Naive thymus-derived CD4-positive, alpha-beta T cell (primary cell): Measurements from ENCODE around the gene FAM13A. TPM values are rescaled to one million over a fixed set of nuclear protein-coding genes. Genes with fewer than 3 reads are reported as not detected.

Source experiments
- ATAC-seq: fragments of 150-1000 bp; cut with Tn5 transposase; 2 replicates; pipeline ENCODE4 v1.10.0; 2021; ENCODE audit warnings: mild to moderate bottlenecking, moderate library complexity
- CTCF ChIA-PET: fragments of 350-600 bp; sonication (Branson Sonifier 250); formaldehyde crosslinking; loops from one replicate; lab custom pipeline; 2021; ENCODE audit warnings: antibody characterized with exemption; lab: Charles Lee
- POLR2A ChIA-PET: fragments of 350-600 bp; sonication (Branson Sonifier 250); formaldehyde crosslinking; loops from one replicate; lab custom pipeline; 2021; ENCODE audit warnings: antibody characterized with exemption, inconsistent platforms; lab: Charles Lee
- DNase-seq, 9 donors: peaks; one replicate each; pipeline versions ENCODE4 v3.0.0 to v3.0.0-alpha.2; 2020 to 2022; ENCODE audit warnings: mixed read lengths in 1 of 9
- H3K27ac ChIP-seq: one replicate; pipeline ENCODE4 v1.7.0; 2013; ENCODE audit warnings: mild to moderate bottlenecking, low read depth, low read length, moderate library complexity
- H3K27me3 ChIP-seq, 2 donors: one replicate each; pipeline ENCODE4 v1.7.0; 2013; ENCODE audit warnings: low read length in 2 of 2, mild to moderate bottlenecking in 2 of 2, moderate library complexity in 2 of 2; ENCODE audit not compliant: control insufficient read depth in 2 of 2, insufficient read depth in 2 of 2
- H3K36me3 ChIP-seq, 3 experiments: 1 replicate in 2 of 3; 2 replicates in 1 of 3; pipeline ENCODE4 v1.7.0; 2013; ENCODE audit warnings: low read length in 3 of 3, mild to moderate bottlenecking in 3 of 3, moderate library complexity in 1 of 3; ENCODE audit not compliant: insufficient read depth in 3 of 3, control insufficient read depth in 2 of 3
- H3K4me1 ChIP-seq, 2 donors: one replicate each; pipeline ENCODE4 v1.7.0; 2013; ENCODE audit warnings: low read length in 2 of 2, mild to moderate bottlenecking in 2 of 2, moderate library complexity in 1 of 2; ENCODE audit not compliant: control insufficient read depth in 2 of 2, insufficient read depth in 2 of 2
- H3K4me3 ChIP-seq: 2 replicates; pipeline ENCODE4 v1.7.0; 2013; ENCODE audit warnings: mild to moderate bottlenecking, low read length
- H3K9me3 ChIP-seq, 3 experiments: 1 replicate in 2 of 3; 2 replicates in 1 of 3; pipeline ENCODE4 v1.7.0; 2013; ENCODE audit warnings: low read length in 3 of 3; ENCODE audit not compliant: control insufficient read depth in 2 of 3
- H3K27ac Mint-ChIP-seq, 9 donors: one replicate each; pipeline ENCODE4 v1.8.0; 2020 to 2022; ENCODE audit warnings: mixed read lengths in 9 of 9, mild to moderate bottlenecking in 8 of 9, moderate library complexity in 5 of 9, inconsistent platforms in 2 of 9
- H3K27me3 Mint-ChIP-seq, 5 donors: one replicate each; pipeline ENCODE4 v1.8.0; 2021 to 2022; ENCODE audit warnings: mixed read lengths in 5 of 5, mild to moderate bottlenecking in 1 of 5
- H3K36me3 Mint-ChIP-seq, 5 donors: one replicate each; pipeline ENCODE4 v1.8.0; 2020 to 2022; ENCODE audit warnings: mixed read lengths in 5 of 5, mild to moderate bottlenecking in 3 of 5, inconsistent platforms in 1 of 5
- H3K4me1 Mint-ChIP-seq, 7 donors: one replicate each; pipeline ENCODE4 v1.8.0; 2020 to 2022; ENCODE audit warnings: mixed read lengths in 7 of 7, mild to moderate bottlenecking in 3 of 7, inconsistent platforms in 1 of 7
- H3K4me3 Mint-ChIP-seq, 10 donors: one replicate each; pipeline ENCODE4 v1.8.0; 2020 to 2022; ENCODE audit warnings: mild to moderate bottlenecking in 10 of 10, mixed read lengths in 10 of 10, moderate library complexity in 6 of 10, inconsistent platforms in 2 of 10
- H3K9me3 Mint-ChIP-seq, 11 donors: one replicate each; pipeline ENCODE4 v1.8.0; 2020 to 2022; ENCODE audit warnings: mixed read lengths in 11 of 11, mild to moderate bottlenecking in 4 of 11, inconsistent platforms in 1 of 11, moderate library complexity in 1 of 11
- intact Hi-C, 2 donors: fragments of 100-400 bp; cut with micrococcal nuclease; formaldehyde crosslinking; loops; one replicate each; pipeline ENCODE4 v1.15.1; 2023
- polyA plus RNA-seq, 2 donors: library from polyadenylated mRNA; unstranded; fragments of 300-500 nt; fragmentation: Illumina TruSeq; gene quantifications; one replicate each; pipeline ENCODE4 v1.2.3, GENCODE V29; 2021
- total RNA-seq, 6 experiments: library from RNA in 5 of 6; stranded (reverse) in 5 of 6; gene quantifications; 1 replicate in 5 of 6; 2 replicates in 1 of 6; pipeline ENCODE4 v1.2.3 and lab custom pipeline; 2021 to 2026

The FAM13A gene
- total and polyA plus RNA-seq, 7 experiments from 2014 or later = 4.5 to 60.4 (median 10.2) TPM

GRCh38 chr4:88737307-88737941, 319.6 kb downstream of the FAM13A start:
- Histone ChIP-seq H3K36me3 (peaks cover 0 to 5% (median 0%) of the 10 kb centered on the region in 3 experiments), H3K27ac (peak overlapping the region; percentile 48), H3K4me3 (no peak overlapping the region), H3K4me1 (peaks cover 0 to 19% of the 10 kb centered on the region in 2 donors), H3K27me3 (no peaks in the 10 kb centered on the region), H3K9me3 (no peaks in the 10 kb centered on the region)
- H3K4me3 Mint-ChIP-seq = peak overlapping the region in 9 of 10 donors; percentile 31 to 85 (median 76)
- H3K36me3 Mint-ChIP-seq = peaks cover 0 to 50% (median 3%) of the 10 kb centered on the region in 5 donors
- H3K9me3 Mint-ChIP-seq = no peaks in the 10 kb centered on the region
- DNase-seq (peak in 7 of 9 donors; percentile 54 to 74 (median 66)), ATAC-seq (peak; percentile 90)
- peaks cover 9 to 49% (median 37%) of the 10 kb centered on the region in 7 donors for H3K4me1 Mint-ChIP-seq
- ChIA-PET POLR2A (interaction anchor here (0.7 to 1.1 kb wide), 3 partner anchors 11 to 70 kb away, joined by 3 read pairs; no protein-coding TSS in a partner anchor), CTCF (interaction anchor here (0.5 to 1.0 kb wide), 3 partner anchors 21 to 286 kb away, joined by 3 to 4 read pairs (median 3); no protein-coding TSS in a partner anchor)
- no peaks in the 10 kb centered on the region for H3K27me3 Mint-ChIP-seq
- H3K27ac Mint-ChIP-seq = peak overlapping the region in 8 of 9 donors; percentile 69 to 90 (median 85)
- intact Hi-C loops = loop anchor here in 1 of 2 donors (5.0 kb wide), 1 partner anchor 40 kb away; the partner anchor contains the start of gene NAP1L5

DNA sequence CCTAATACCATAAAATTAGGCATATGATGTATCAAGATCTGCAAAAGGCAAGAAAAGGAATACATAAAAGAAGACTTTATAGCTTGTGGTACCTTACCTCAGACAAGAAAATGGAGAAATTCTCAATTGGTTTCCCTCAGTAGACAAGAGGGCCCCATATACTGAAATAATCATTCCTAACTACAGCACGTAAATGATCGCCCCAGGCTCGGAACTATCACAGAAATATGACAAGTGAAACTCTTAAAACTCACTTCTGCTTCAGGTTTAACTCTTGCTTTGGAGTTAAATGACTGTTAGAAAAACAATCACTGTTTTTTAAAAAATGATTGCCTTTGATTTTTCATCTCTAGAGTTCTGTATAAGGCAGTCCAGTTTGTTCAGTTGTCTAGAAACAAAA, 320.7 kb downstream of the FAM13A start:
- Histone ChIP-seq H3K9me3 (no peaks in the 10 kb centered on the region), H3K27me3 (no peaks in the 10 kb centered on the region), H3K36me3 (peaks cover 0 to 9% (median 0%) of the 10 kb centered on the region in 3 experiments), H3K27ac (no peak overlapping the region), H3K4me1 (peaks cover 0 to 19% of the 10 kb centered on the region in 2 donors), H3K4me3 (no peak overlapping the region)
- H3K4me1 Mint-ChIP-seq = peaks cover 9 to 49% (median 37%) of the 10 kb centered on the region in 7 donors
- H3K36me3 Mint-ChIP-seq = peaks cover 0 to 47% (median 8%) of the 10 kb centered on the region in 5 donors
- H3K27ac Mint-ChIP-seq = peak overlapping the region in 8 of 9 donors; percentile 21 to 89 (median 59)
- DNase-seq (no peak), ATAC-seq (no peak)
- peak overlapping the region in 5 of 10 donors; percentile 9 to 77 (median 65) for H3K4me3 Mint-ChIP-seq
- ChIA-PET CTCF (interaction anchor here (0.5 kb wide), 1 partner anchor 187 kb away, joined by 4 read pairs; no protein-coding TSS in a partner anchor), POLR2A (no interaction called here)
- H3K9me3 Mint-ChIP-seq = no peaks in the 10 kb centered on the region
- intact Hi-C loops = loop anchor here in 1 of 2 donors (5.0 kb wide), 1 partner anchor 39 kb away; the partner anchor contains the start of gene NAP1L5
- H3K27me3 Mint-ChIP-seq = no peaks in the 10 kb centered on the region

GRCh38 chr4:88735564-88735963, 321.4 kb downstream of the FAM13A start:
- Histone ChIP-seq H3K27me3 (no peaks in the 10 kb centered on the region), H3K4me3 (no peak overlapping the region), H3K27ac (no peak overlapping the region), H3K4me1 (peaks cover 0 to 19% of the 10 kb centered on the region in 2 donors), H3K9me3 (no peaks in the 10 kb centered on the region), H3K36me3 (peaks cover 0 to 14% (median 0%) of the 10 kb centered on the region in 3 experiments)
- DNase-seq = no peak
- no peak for ATAC-seq
- H3K9me3 Mint-ChIP-seq = no peaks in the 10 kb centered on the region
- H3K4me1 Mint-ChIP-seq = peaks cover 9 to 43% (median 37%) of the 10 kb centered on the region in 7 donors
- ChIA-PET POLR2A (no interaction called here), CTCF (no interaction called here)
- H3K4me3 Mint-ChIP-seq = no peak overlapping the region
- H3K27me3 Mint-ChIP-seq = no peaks in the 10 kb centered on the region
- H3K27ac Mint-ChIP-seq = peak overlapping the region in 5 of 9 donors; percentile 9 to 69 (median 54)
- peaks cover 0 to 49% (median 8%) of the 10 kb centered on the region in 5 donors for H3K36me3 Mint-ChIP-seq
- intact Hi-C loops = loop anchor here in 1 of 2 donors (5.0 kb wide), 1 partner anchor 38 kb away; the partner anchor contains the start of gene NAP1L5

DNA sequence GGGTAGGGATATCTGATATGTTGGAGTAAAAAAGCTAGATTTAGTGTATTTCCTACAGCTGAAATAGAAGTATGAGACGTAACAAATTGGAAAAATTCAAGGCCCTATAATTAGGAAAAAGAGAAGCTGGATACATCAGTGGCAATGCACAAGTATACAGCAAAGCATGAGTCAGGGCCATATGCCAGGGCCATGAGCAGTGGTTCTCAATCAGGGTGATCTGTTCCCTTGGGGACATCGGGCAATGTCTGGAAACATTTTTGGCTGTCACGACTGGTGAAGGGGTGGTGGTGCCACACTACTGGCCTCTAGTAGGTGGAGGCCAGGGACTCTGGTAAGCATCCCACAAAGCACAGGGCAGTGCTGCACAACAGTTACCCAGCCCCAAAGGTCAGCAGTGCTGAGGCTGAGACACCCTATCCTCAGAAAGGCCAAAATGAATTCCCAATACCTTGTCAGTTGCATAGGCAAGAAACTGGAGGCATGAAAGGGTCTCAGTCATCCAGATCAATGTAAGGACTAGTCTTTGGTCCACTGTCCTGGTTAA, 322.5 kb downstream of the FAM13A start:
- Histone ChIP-seq H3K9me3 (no peaks in the 10 kb centered on the region), H3K27me3 (no peaks in the 10 kb centered on the region), H3K36me3 (peaks cover 0 to 21% (median 0%) of the 10 kb centered on the region in 3 experiments), H3K27ac (no peak overlapping the region), H3K4me3 (no peak overlapping the region), H3K4me1 (peaks cover 0 to 19% of the 10 kb centered on the region in 2 donors)
- POLR2A ChIA-PET = no interaction called here
- no peak overlapping the region for H3K4me3 Mint-ChIP-seq
- H3K27ac Mint-ChIP-seq = peak overlapping the region in 6 of 9 donors; percentile 10 to 71 (median 65)
- intact Hi-C loops = no loop called here
- peaks cover 9 to 32% (median 30%) of the 10 kb centered on the region in 7 donors for H3K4me1 Mint-ChIP-seq
- no peak for ATAC-seq
- CTCF ChIA-PET = no interaction called here
- H3K27me3 Mint-ChIP-seq = no peaks in the 10 kb centered on the region
- DNase-seq = no peak
- peaks cover 0 to 44% (median 0%) of the 10 kb centered on the region in 5 donors for H3K36me3 Mint-ChIP-seq
- no peaks in the 10 kb centered on the region for H3K9me3 Mint-ChIP-seq

DNA sequence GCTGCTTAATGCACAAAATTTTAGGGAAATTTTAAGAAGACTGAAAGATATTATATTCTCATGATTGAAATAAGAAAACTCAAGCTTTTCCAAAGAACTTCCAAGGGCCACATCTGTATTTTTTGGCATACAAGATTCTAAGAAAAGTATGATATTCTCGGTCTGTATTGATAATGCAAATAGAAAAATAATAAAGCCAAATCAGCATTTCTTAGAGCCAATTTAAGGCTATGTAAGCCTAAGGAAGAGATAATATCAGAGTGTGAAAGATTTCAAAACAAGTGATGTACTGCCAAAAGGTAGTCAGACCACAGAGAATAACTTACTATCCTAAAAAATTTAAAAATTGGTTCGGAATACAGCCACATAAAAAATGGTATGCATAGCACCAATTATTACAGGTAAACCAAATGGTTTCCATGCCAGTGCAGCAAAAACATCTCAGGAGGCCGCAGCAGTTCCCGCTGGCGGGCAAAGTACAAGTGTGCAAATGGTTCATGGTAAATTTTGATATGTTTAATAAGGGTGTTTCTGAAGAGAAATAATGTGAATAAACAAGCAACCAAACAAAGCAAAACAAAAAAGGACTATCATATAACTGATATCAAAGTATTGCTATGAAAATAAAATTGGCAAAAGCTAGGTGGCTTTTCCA, 324.1 kb downstream of the FAM13A start:
- H3K27me3 Mint-ChIP-seq = no peaks in the 10 kb centered on the region
- H3K36me3 Mint-ChIP-seq = peaks cover 2 to 41% (median 9%) of the 10 kb centered on the region in 5 donors
- no peak overlapping the region for H3K4me3 Mint-ChIP-seq
- Histone ChIP-seq H3K27me3 (no peaks in the 10 kb centered on the region), H3K4me3 (no peak overlapping the region), H3K4me1 (peaks cover 0 to 7% of the 10 kb centered on the region in 2 donors), H3K9me3 (no peaks in the 10 kb centered on the region), H3K36me3 (peaks cover 0 to 30% (median under 1%) of the 10 kb centered on the region in 3 experiments), H3K27ac (no peak overlapping the region)
- H3K9me3 Mint-ChIP-seq = no peaks in the 10 kb centered on the region
- ATAC-seq (no peak), DNase-seq (no peak)
- intact Hi-C loops = no loop called here
- peak overlapping the region in 3 of 9 donors; percentile 11 to 68 (median 18) for H3K27ac Mint-ChIP-seq
- peaks cover 4 to 20% (median 16%) of the 10 kb centered on the region in 7 donors for H3K4me1 Mint-ChIP-seq
- ChIA-PET POLR2A (interaction anchor here (0.7 kb wide), 1 partner anchor 78 kb away, joined by 11 read pairs; no protein-coding TSS in a partner anchor), CTCF (interaction anchor here (0.6 kb wide), 1 partner anchor 91 kb away, joined by 4 read pairs; no protein-coding TSS in a partner anchor)

GRCh38 chr4:88731381-88731780, 325.6 kb downstream of the FAM13A start:
- Histone ChIP-seq H3K27me3 (no peaks in the 10 kb centered on the region), H3K9me3 (no peaks in the 10 kb centered on the region), H3K36me3 (peaks cover 0 to 43% (median 6%) of the 10 kb centered on the region in 3 experiments), H3K4me1 (no peaks in the 10 kb centered on the region), H3K4me3 (no peak overlapping the region), H3K27ac (no peak overlapping the region)
- ChIA-PET POLR2A (no interaction called here), CTCF (no interaction called here)
- Mint-ChIP-seq H3K36me3 (peaks cover 5 to 40% (median 13%) of the 10 kb centered on the region in 5 donors), H3K4me3 (no peak overlapping the region), H3K9me3 (no peaks in the 10 kb centered on the region), H3K4me1 (peaks cover 0 to 5% (median 2%) of the 10 kb centered on the region in 7 donors), H3K27ac (peak overlapping the region in 5 of 9 donors; percentile 9 to 77 (median 62)), H3K27me3 (no peaks in the 10 kb centered on the region)
- intact Hi-C loops = no loop called here
- ATAC-seq (no peak), DNase-seq (no peak)
